A549 treated with GW870086 at 1 μM for 4 hours (cell line): Measurements from ENCODE around the gene RELT. TPM values are rescaled to one million over a fixed set of nuclear protein-coding genes. Genes with fewer than 3 reads are reported as not detected.

Source experiments
- total RNA-seq: library from RNA; stranded (reverse); fragments of 200-300 nt; extraction: Qiagen RNA extraction; gene quantifications from 5 replicates; pipeline ENCODE4 v1.2.3, GENCODE V29; 2022; ENCODE audit warnings: low read depth

RELT gene
- 6.1 to 8.7 TPM (median 7.3 TPM) in 5 replicates for total RNA-seq

DNA sequence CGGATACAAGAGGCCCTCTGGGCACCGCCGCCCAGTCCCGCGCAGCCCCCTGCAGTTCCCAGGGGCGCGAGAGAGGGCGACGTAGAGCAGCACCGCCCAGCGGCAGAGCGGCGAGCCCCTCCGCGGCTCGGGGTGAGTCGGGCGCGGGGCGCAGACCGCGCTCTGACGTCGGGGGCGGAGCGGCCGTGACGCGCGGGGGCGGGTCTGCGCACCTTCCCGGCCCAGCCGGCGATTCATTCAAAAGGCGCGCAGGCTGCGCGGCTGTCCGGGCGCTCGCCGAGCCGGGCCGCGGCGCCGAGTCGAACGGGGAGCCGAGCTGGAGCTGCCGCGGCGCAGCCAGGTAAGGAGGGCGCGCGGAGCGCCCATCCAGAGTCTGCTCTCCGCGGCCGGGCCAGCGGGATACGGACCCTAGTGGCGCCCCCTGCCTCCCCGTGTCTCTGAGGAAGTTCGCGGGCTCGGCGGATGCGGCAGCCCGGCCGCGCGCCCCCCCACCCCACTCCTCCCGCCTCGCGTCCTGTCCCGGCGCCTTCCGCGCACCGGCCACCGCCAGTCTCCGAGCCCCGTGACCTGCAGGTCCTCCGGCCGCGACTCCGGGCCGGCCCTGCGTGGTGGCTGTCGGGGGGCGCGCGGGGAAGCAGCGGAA is at the start of gene RELT:
TSS of gene RELT (plus strand) at position 240 of the 643 bp plus-strand sequence. CDS start 12,738 bp downstream, outside the sequence.

Other genes starting within 250 kb of the RELT start
- gene FCHSD2, start 234.1 kb upstream of the RELT start, total RNA-seq, result 7.6 to 12.1 TPM (median 8.9 TPM) in 5 replicates
- gene P2RY2, start 158.1 kb upstream of the RELT start, total RNA-seq, result 12.8 to 15.3 TPM (median 13.1 TPM) in 5 replicates
- 5.8 to 10.4 TPM (median 8.9 TPM) in 5 replicates for gene P2RY6, start 104.1 kb upstream of the RELT start, total RNA-seq
- gene ARHGEF17, start 68.1 kb upstream of the RELT start, total RNA-seq, result 7.4 to 13.3 TPM (median 12.5 TPM) in 5 replicates
- gene FAM168A, start 221.7 kb downstream of the RELT start, total RNA-seq, result 10.4 to 15.6 TPM (median 13.0 TPM) in 5 replicates